PC-3 (cell line): ENCODE measurements around the gene MAP1B. TPM values are rescaled to one million over a fixed set of nuclear protein-coding genes. Genes with fewer than 3 reads are reported as not detected.

Experiments used
- ATAC-seq: fragments of 200-7000 bp; cut with Tn5 transposase; 2 replicates; pipeline ENCODE4 v1.9.1; 2020; ENCODE audit warnings: mild to moderate bottlenecking, moderate library complexity
- BruUV-seq: library from RNA; stranded (reverse); fragments of 400-500 nt; replicated peaks from 2 replicates; lab custom pipeline; 2021; lab: Mats Ljungman, UMichigan
- CTCF ChIA-PET: fragments of 300-600 bp; sonication (Branson Sonifier 250); formaldehyde crosslinking; loops from one replicate; lab custom pipeline; 2022; ENCODE audit warnings: antibody characterized with exemption; lab: Charles Lee
- POLR2A ChIA-PET: fragments of 300-600 bp; sonication (Branson Sonifier 250); formaldehyde crosslinking; loops from one replicate; lab custom pipeline; 2022; ENCODE audit warnings: antibody characterized with exemption; ENCODE audit not compliant: unreplicated experiment; lab: Charles Lee
- DNase-seq: peaks from one replicate; pipeline ENCODE4 v3.0.0-alpha.2; 2015
- H2AFZ ChIP-seq: fragments of 300-600 bp; sonication (generic); 2 replicates; pipeline ENCODE4 v1.6.0; 2016; ENCODE audit warnings: antibody characterized with exemption, low read length
- H3F3A ChIP-seq: fragments of 300-600 bp; sonication (generic); one replicate; pipeline ENCODE4 v1.6.0; 2017; ENCODE audit warnings: antibody characterized with exemption, low read length, control low read depth, mild to moderate bottlenecking; ENCODE audit not compliant: unreplicated experiment
- H3K27ac ChIP-seq: fragments of 300-600 bp; sonication (generic); 2 replicates; pipeline ENCODE4 v1.5.1; 2016; ENCODE audit warnings: mild to moderate bottlenecking, low read length
- H3K27me3 ChIP-seq: fragments of 300-600 bp; sonication (generic); 2 replicates; pipeline ENCODE4 v1.6.1; 2016; ENCODE audit warnings: low read length, mixed read lengths
- H3K36me3 ChIP-seq: fragments of 300-600 bp; sonication (generic); 2 replicates; pipeline ENCODE4 v1.6.1; 2016; ENCODE audit warnings: low read depth, mixed run types, low read length, mixed read lengths
- H3K4me1 ChIP-seq: fragments of 300-600 bp; sonication (generic); 2 replicates; pipeline ENCODE4 v1.5.1; 2016; ENCODE audit warnings: low read length; ENCODE audit not compliant: insufficient read depth
- H3K4me2 ChIP-seq: fragments of 300-600 bp; sonication (generic); 2 replicates; pipeline ENCODE4 v1.6.0; 2016; ENCODE audit warnings: low read length
- H3K4me3 ChIP-seq: fragments of 300-600 bp; sonication (generic); 2 replicates; pipeline ENCODE4 v1.5.1; 2016; ENCODE audit warnings: mild to moderate bottlenecking, low read length, mixed read lengths
- H3K79me2 ChIP-seq: fragments of 300-600 bp; sonication (generic); 2 replicates; pipeline ENCODE4 v1.6.1; 2017; ENCODE audit warnings: low read length, mixed read lengths
- H3K9ac ChIP-seq: fragments of 300-600 bp; sonication (generic); 2 replicates; pipeline ENCODE4 v1.6.0; 2016; ENCODE audit warnings: mild to moderate bottlenecking, low read length
- H3K9me2 ChIP-seq: fragments of 300-600 bp; sonication (generic); replicated peaks from 2 replicates; pipeline ENCODE4 v1.6.1; 2016; ENCODE audit warnings: mixed run types, low read length, mixed read lengths
- H3K9me3 ChIP-seq: fragments of 300-600 bp; sonication (generic); 2 replicates; pipeline ENCODE4 v1.6.1; 2016; ENCODE audit warnings: low read length, mixed read lengths
- H4K20me1 ChIP-seq: fragments of 300-600 bp; sonication (generic); 2 replicates; pipeline ENCODE4 v1.6.1; 2016; ENCODE audit warnings: low read length, mixed read lengths
- EZH2 ChIP-seq: fragments of 300-600 bp; sonication (generic); IDR thresholded peaks from one replicate; pipeline ENCODE4 v1.6.1; 2017; ENCODE audit warnings: antibody characterized with exemption, mild to moderate bottlenecking, low read length; ENCODE audit not compliant: unreplicated experiment
- EZH2phosphoT487 ChIP-seq: fragments of 300-600 bp; sonication (generic); IDR thresholded peaks from 2 replicates; pipeline ENCODE4 v1.6.1; 2018; ENCODE audit warnings: mild to moderate bottlenecking, antibody characterized with exemption, low read length, borderline replicate concordance
- intact Hi-C: fragments of 100-400 bp; cut with micrococcal nuclease; formaldehyde crosslinking; loops from 2 replicates; pipeline ENCODE4 v1.9.0; 2023
- total RNA-seq: library from RNA; depleted of rRNA; stranded (reverse); fragments of >200 nt; gene quantifications from 2 replicates; pipeline ENCODE4 v1.2.3, GENCODE V29; 2014
- TF ChIP-seq, protein P1 (sequence below): fragments of 300-600 bp; sonication (generic); conservative IDR thresholded peaks from 2 replicates; pipeline ENCODE4 v1.5.1; 2017; ENCODE audit warnings: antibody characterized with exemption, low read depth, mild to moderate bottlenecking, low read length

Gene MAP1B
- total RNA-seq, 1 experiment from 2014 or later, result 12.8 TPM

GRCh38 chr5:72076621-72077300 is 30.5 kb upstream of the MAP1B start:
- Histone ChIP-seq H3K9me3 (no peaks in the 10 kb centered on the region), H3K4me2 (no peak overlapping the region), H3K36me3 (no peaks in the 10 kb centered on the region), H3K79me2 (no peaks in the 10 kb centered on the region), H3K9me2 (no peaks in the 10 kb centered on the region), H3K9ac (no peak overlapping the region), H3K27ac (no peak overlapping the region), H2AFZ (no peak overlapping the region), H3K27me3 (no peaks in the 10 kb centered on the region), H3K4me1 (no peaks in the 10 kb centered on the region), H4K20me1 (no peaks in the 10 kb centered on the region), H3K4me3 (no peak overlapping the region), H3F3A (no peaks in the 10 kb centered on the region)
- no peak for ATAC-seq
- ChIA-PET CTCF (no interaction called here), POLR2A (interaction anchor here (0.6 kb wide), 1 partner anchor 681 kb away, joined by 4 read pairs; no protein-coding TSS in a partner anchor)
- no peak for TF ChIP-seq EZH2phosphoT487
- TF ChIP-seq, protein P1, sequence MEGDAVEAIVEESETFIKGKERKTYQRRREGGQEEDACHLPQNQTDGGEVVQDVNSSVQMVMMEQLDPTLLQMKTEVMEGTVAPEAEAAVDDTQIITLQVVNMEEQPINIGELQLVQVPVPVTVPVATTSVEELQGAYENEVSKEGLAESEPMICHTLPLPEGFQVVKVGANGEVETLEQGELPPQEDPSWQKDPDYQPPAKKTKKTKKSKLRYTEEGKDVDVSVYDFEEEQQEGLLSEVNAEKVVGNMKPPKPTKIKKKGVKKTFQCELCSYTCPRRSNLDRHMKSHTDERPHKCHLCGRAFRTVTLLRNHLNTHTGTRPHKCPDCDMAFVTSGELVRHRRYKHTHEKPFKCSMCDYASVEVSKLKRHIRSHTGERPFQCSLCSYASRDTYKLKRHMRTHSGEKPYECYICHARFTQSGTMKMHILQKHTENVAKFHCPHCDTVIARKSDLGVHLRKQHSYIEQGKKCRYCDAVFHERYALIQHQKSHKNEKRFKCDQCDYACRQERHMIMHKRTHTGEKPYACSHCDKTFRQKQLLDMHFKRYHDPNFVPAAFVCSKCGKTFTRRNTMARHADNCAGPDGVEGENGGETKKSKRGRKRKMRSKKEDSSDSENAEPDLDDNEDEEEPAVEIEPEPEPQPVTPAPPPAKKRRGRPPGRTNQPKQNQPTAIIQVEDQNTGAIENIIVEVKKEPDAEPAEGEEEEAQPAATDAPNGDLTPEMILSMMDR, result no peak
- TF ChIP-seq EZH2, result no peak
- no TSS peak for BruUV-seq
- intact Hi-C loops, result no loop called here
- no peak for DNase-seq

DNA sequence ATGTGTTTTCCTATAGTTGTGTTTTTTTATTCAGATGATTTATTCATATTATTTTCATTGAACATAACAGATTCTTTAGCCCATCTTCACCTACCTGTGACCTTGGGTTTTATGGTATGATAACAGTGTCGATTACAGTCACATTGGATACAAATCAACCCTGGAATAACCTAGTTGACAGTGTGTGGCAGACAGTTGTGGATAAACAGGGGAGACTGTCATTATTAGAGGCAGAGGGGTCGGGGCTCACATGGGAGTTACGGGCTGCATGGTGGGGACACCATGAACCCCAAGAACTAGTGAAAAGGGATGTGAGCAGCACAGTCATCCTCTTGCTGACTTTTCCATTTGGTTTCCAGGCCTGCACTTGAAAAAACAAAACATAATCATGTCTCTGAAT is 29.9 kb upstream of the MAP1B start:
- CTCF ChIA-PET, result no interaction called here
- H3K4me3 ChIP-seq, result no peak overlapping the region
- no peaks in the 10 kb centered on the region for H3K9me3 ChIP-seq
- intact Hi-C loops, result no loop called here
- DNase-seq (no peak), ATAC-seq (no peak)
- no peaks in the 10 kb centered on the region for H3K4me1 ChIP-seq
- no peak overlapping the region for H3K27ac ChIP-seq
- no peaks in the 10 kb centered on the region for H3K79me2 ChIP-seq
- no peak overlapping the region for H3K9ac ChIP-seq
- H3K27me3 ChIP-seq, result no peaks in the 10 kb centered on the region
- H3K4me2 ChIP-seq, result no peak overlapping the region
- no peaks in the 10 kb centered on the region for H3K9me2 ChIP-seq
- no TSS peak for BruUV-seq
- H4K20me1 ChIP-seq, result no peaks in the 10 kb centered on the region
- no peaks in the 10 kb centered on the region for H3K36me3 ChIP-seq
- no peak overlapping the region for H2AFZ ChIP-seq
- POLR2A ChIA-PET, result no interaction called here
- H3F3A ChIP-seq, result no peaks in the 10 kb centered on the region
- TF ChIP-seq EZH2, result no peak
- TF ChIP-seq, protein P1, result no peak
- TF ChIP-seq EZH2phosphoT487, result no peak

- H3F3A ChIP-seq, result no peaks in the 10 kb centered on the region
- intact Hi-C loops, result no loop called here
- H3K4me3 ChIP-seq, result no peak overlapping the region
- H3K4me1 ChIP-seq, result no peaks in the 10 kb centered on the region
- no peaks in the 10 kb centered on the region for H4K20me1 ChIP-seq
- ChIA-PET CTCF (no interaction called here), POLR2A (no interaction called here)
- TF ChIP-seq EZH2phosphoT487, result no peak
- TF ChIP-seq, protein P1, result no peak
- TF ChIP-seq EZH2, result no peak
- H3K9ac ChIP-seq, result no peak overlapping the region
- no peaks in the 10 kb centered on the region for H3K36me3 ChIP-seq
- no peaks in the 10 kb centered on the region for H3K9me2 ChIP-seq
- no TSS peak for BruUV-seq
- H3K27me3 ChIP-seq, result no peaks in the 10 kb centered on the region
- DNase-seq (no peak), ATAC-seq (no peak)
- H3K9me3 ChIP-seq, result no peaks in the 10 kb centered on the region
- no peak overlapping the region for H3K4me2 ChIP-seq
- no peak overlapping the region for H3K27ac ChIP-seq
- no peak overlapping the region for H2AFZ ChIP-seq
- H3K79me2 ChIP-seq, result no peaks in the 10 kb centered on the region
Observed at GRCh38 chr5:72079288-72079687, 28.0 kb upstream of the MAP1B start.
